K562 (cell line): Measurements from ENCODE around the gene SPI1. TPM values are rescaled to one million over a fixed set of nuclear protein-coding genes. Genes with fewer than 3 reads are reported as not detected.

Source experiments
- ADNP ChIP-seq: fragments of 200-800 bp; sonication (Bioruptor generic); IDR thresholded peaks from 2 replicates; pipeline ENCODE4 v1.6.1; 2016; ENCODE audit warnings: missing genetic modification characterization, missing compliant biosample characterization
- CBX2 ChIP-seq: fragments of 200-600 bp; sonication (generic); IDR thresholded peaks from one replicate; pipeline ENCODE4 v1.6.1; 2012; ENCODE audit warnings: mild to moderate bottlenecking, low read length, inconsistent platforms; ENCODE audit not compliant: insufficient read depth, poor library complexity, severe bottlenecking
- CBX3 ChIP-seq, 2 experiments: IDR thresholded peaks; 1 replicate in 1 of 2; 2 replicates in 1 of 2; pipeline ENCODE4 v1.6.1; 2012; ENCODE audit warnings: inconsistent platforms in 2 of 2, low read length in 2 of 2, borderline replicate concordance in 1 of 2, control low read depth in 1 of 2
- MTA3 ChIP-seq: fragments of 450-650 bp; formaldehyde crosslinking; IDR thresholded peaks from 2 replicates; pipeline ENCODE4 v1.6.1; 2017; ENCODE audit warnings: mild to moderate bottlenecking, borderline replicate concordance
- NFRKB ChIP-seq: fragments of 450-650 bp; IDR thresholded peaks from 2 replicates; pipeline ENCODE4 v1.6.1; 2016; ENCODE audit warnings: low read depth
- NR1H2 ChIP-seq: sonication (generic); formaldehyde crosslinking; IDR thresholded peaks from 2 replicates; pipeline ENCODE4 v1.4.0; 2020; ENCODE audit warnings: mild to moderate bottlenecking, missing genetic modification reagents
- POLR2AphosphoS2 ChIP-seq: IDR thresholded peaks from 2 replicates; pipeline ENCODE4 v1.6.1; 2012; ENCODE audit warnings: low read length, improper control_type of control experiment
- PRDM10 ChIP-seq: fragments of 450-650 bp; IDR thresholded peaks from 2 replicates; pipeline ENCODE4 v1.6.1; 2018; ENCODE audit not compliant: partially characterized antibody
- TCF7L2 ChIP-seq: fragments of 150-350 bp; IDR thresholded peaks from 2 replicates; pipeline ENCODE4 v1.6.1; 2016; ENCODE audit warnings: low read depth, mild to moderate bottlenecking, low read length, moderate library complexity
- TEAD1 ChIP-seq, 2 experiments: fragments of 450-650 bp in 1 of 2; sonication (generic) in 1 of 2; formaldehyde crosslinking; IDR thresholded peaks; 2 replicates each; pipeline versions ENCODE4 v1.4.0 to v1.8.0; 2020 to 2022; ENCODE audit warnings: mild to moderate bottlenecking in 2 of 2, missing genetic modification reagents in 1 of 2
- ZMIZ1 ChIP-seq, 2 experiments: fragments of 150-350 bp in 1 of 2; IDR thresholded peaks; 2 replicates each; pipeline ENCODE4 v1.6.1; 2012 to 2016; ENCODE audit warnings: low read depth in 2 of 2, low read length in 2 of 2, mild to moderate bottlenecking in 1 of 2, moderate library complexity in 1 of 2
- ZNF121 ChIP-seq: sonication (generic); formaldehyde crosslinking; conservative IDR thresholded peaks from 2 replicates; pipeline ENCODE4 v1.8.0; 2022; ENCODE audit warnings: missing genetic modification reagents
- ZNF263 ChIP-seq: sonication (generic); formaldehyde crosslinking; IDR thresholded peaks from 2 replicates; pipeline ENCODE4 v1.8.0; 2022; ENCODE audit warnings: mild to moderate bottlenecking, missing genetic modification reagents, borderline replicate concordance
- ZNF280A ChIP-seq: fragments of 450-650 bp; IDR thresholded peaks from 2 replicates; pipeline ENCODE4 v1.6.1; 2018; ENCODE audit warnings: mild to moderate bottlenecking, low read depth; ENCODE audit not compliant: partially characterized antibody
- ZNF384 ChIP-seq: IDR thresholded peaks from 2 replicates; pipeline ENCODE4 v1.6.1; 2012; ENCODE audit warnings: low read depth, low read length, improper control_type of control experiment
- ZNF507 ChIP-seq: conservative IDR thresholded peaks from 2 replicates; pipeline ENCODE4 v1.6.1; 2017; ENCODE audit warnings: missing genetic modification characterization, missing compliant biosample characterization
- ZSCAN32 ChIP-seq: fragments of 450-650 bp; formaldehyde crosslinking; IDR thresholded peaks from 2 replicates; pipeline ENCODE4 v1.4.0; 2020; ENCODE audit warnings: mild to moderate bottlenecking, moderate library complexity
- polyA plus RNA-seq, 8 experiments: library from polyadenylated mRNA; depleted of rRNA in 4 of 8; stranded (reverse) in 5 of 8; unstranded in 3 of 8; fragments of >200 nt; fragmentation: Nextera tagmentation in 2 of 8; fragmentation: Illumina TruSeq in 1 of 8; extraction: Ambion mirVana in 2 of 8; extraction: Trizol in 1 of 8; gene quantifications; 2 replicates each; pipeline versions ENCODE4 v1.2.1 to v1.2.3, GENCODE V29; 2011 to 2014; ENCODE audit warnings: inconsistent platforms in 1 of 8, missing spikeins in 1 of 8
- total RNA-seq, 7 experiments: library from RNA; depleted of rRNA in 6 of 7; stranded (reverse); fragments of >200 nt in 6 of 7; fragmentation: Illumina TruSeq in 2 of 7; extraction: Trizol in 2 of 7; gene quantifications; 2 replicates each; pipeline versions ENCODE4 v1.2.1 to v1.2.3, GENCODE V29; 2011 to 2021; ENCODE audit warnings: low replicate concordance in 1 of 7

SPI1 gene
- total and polyA plus RNA-seq, 9 of the 15 experiments (the other 6 are each of a cell fraction or from before 2014, with no cell fraction given): 0.10 to 33.7 (median 10.3) TPM

- no peak for TF ChIP-seq PRDM10
- no peak for TF ChIP-seq NFRKB
- TF ChIP-seq ZNF280A: no peak
- no peak for TF ChIP-seq NR1H2
- TF ChIP-seq ZNF507 (tag): no peak
- no peak for TF ChIP-seq CBX2
- no peak for TF ChIP-seq ZNF121 (CRISPR knock-in tag)
- TF ChIP-seq CBX3 (IDR thresholded peaks at IDR 0.05; ENCODE audit: borderline replicate concordance in 1 of 2, low read length in 2 of 2): no peak; a peak in 1 of 3 replicates
- TF ChIP-seq MTA3: peak; percentile 53; the same call in 1 of the 2 replicates
- no peak for TF ChIP-seq TCF7L2
- 0 out of 2 replicates have a peak, but pooled peaks have one; percentile 34 for TF ChIP-seq ZNF263 (CRISPR knock-in tag)
- no peak for TF ChIP-seq ZSCAN32 (CRISPR knock-in tag)
- TF ChIP-seq ZNF384: no peak
- TF ChIP-seq POLR2AphosphoS2: no peak
- no peak for TF ChIP-seq ZMIZ1 (IDR thresholded peaks at IDR 0.05; ENCODE audit: low read depth in 2 of 2, low read length in 2 of 2)
- no peak for TF ChIP-seq ADNP (tag)
- TF ChIP-seq TEAD1 (CRISPR knock-in tag; IDR thresholded peaks at IDR 0.05): no peak
These were observed 41.0 kb downstream of the SPI1 start (continued) for GRCh38 chr11:47337229-47337924.
